Endothelial cell of umbilical vein (primary cell): ENCODE measurements around the gene NTRK2. TPM values are rescaled to one million over a fixed set of nuclear protein-coding genes. Genes with fewer than 3 reads are reported as not detected.

ENCODE experiments used
- BruUV-seq: library from RNA; stranded (reverse); fragments of 400-500 nt; replicated peaks from 2 replicates; lab custom pipeline; 2021; lab: Mats Ljungman, UMichigan
- CTCF ChIA-PET: fragments of 300-600, 350-600 bp; sonication (Branson Sonifier 250); formaldehyde crosslinking; loops from one replicate; lab custom pipeline; 2021; ENCODE audit warnings: antibody characterized with exemption, inconsistent platforms; lab: Charles Lee
- POLR2A ChIA-PET: fragments of 300-600, 350-600 bp; sonication (Branson Sonifier 250); formaldehyde crosslinking; loops from one replicate; lab custom pipeline; 2021; ENCODE audit warnings: antibody characterized with exemption, inconsistent platforms; lab: Charles Lee
- DNase-seq: peaks from one replicate; pipeline ENCODE4 v3.0.0-alpha.2; 2011; ENCODE audit warnings: low read depth, low spot score
- FAIRE-seq: peaks from 2 replicates; lab custom pipeline; 2011; peaks lifted over from hg19 to GRCh38; lab: Jason Lieb, UNC
- H2AFZ ChIP-seq: 2 replicates; pipeline ENCODE4 v1.6.0; 2012; ENCODE audit warnings: low read depth, low read length, control low read depth, inconsistent platforms
- H3K27ac ChIP-seq: 2 replicates; pipeline ENCODE4 v1.5.1; 2011; ENCODE audit warnings: low read depth, mild to moderate bottlenecking, control low read depth, low read length, moderate library complexity; ENCODE audit not compliant: insufficient read depth
- H3K27me3 ChIP-seq, 2 experiments: 2 replicates each; pipeline versions ENCODE4 v1.6.0 to v1.6.1; 2011; ENCODE audit warnings: low read length in 2 of 2, mixed read lengths in 1 of 2; ENCODE audit not compliant: control insufficient read depth in 2 of 2, insufficient read depth in 2 of 2
- H3K36me3 ChIP-seq, 2 experiments: 2 replicates in 1 of 2; 3 replicates in 1 of 2; pipeline ENCODE4 v1.5.1; 2011; ENCODE audit warnings: low read length in 2 of 2, mild to moderate bottlenecking in 1 of 2, moderate library complexity in 1 of 2; ENCODE audit not compliant: control insufficient read depth in 2 of 2, insufficient read depth in 2 of 2; ENCODE audit errors: extremely low read depth in 1 of 2
- H3K4me1 ChIP-seq: 3 replicates; pipeline ENCODE4 v1.5.1; 2011; ENCODE audit warnings: mild to moderate bottlenecking, low read length; ENCODE audit not compliant: control insufficient read depth, insufficient read depth; ENCODE audit errors: extremely low read depth
- H3K4me2 ChIP-seq: 2 replicates; pipeline ENCODE4 v1.6.1; 2011; ENCODE audit warnings: low read length, control low read depth, mixed read lengths; ENCODE audit not compliant: insufficient read depth
- H3K4me3 ChIP-seq, 3 experiments: fragments of 200-600 bp in 1 of 3; sonication (generic), shearing (Covaris generic) in 1 of 3; replicated peaks in 1 of 3; 2 replicates each; pipeline ENCODE4 v1.5.1; 2011 to 2016; ENCODE audit warnings: control low read depth in 3 of 3, low read length in 3 of 3, mild to moderate bottlenecking in 2 of 3, inconsistent platforms in 1 of 3, low read depth in 1 of 3, moderate library complexity in 1 of 3; ENCODE audit not compliant: insufficient read depth in 1 of 3
- H3K79me2 ChIP-seq: 2 replicates; pipeline ENCODE4 v1.6.0; 2012; ENCODE audit warnings: low read length, inconsistent platforms; ENCODE audit not compliant: control insufficient read depth, insufficient read depth
- H3K9ac ChIP-seq: replicated peaks from 2 replicates; pipeline ENCODE3; 2011; ENCODE audit warnings: low read length, control low read depth; ENCODE audit not compliant: insufficient read depth; ENCODE audit errors: extremely low read depth
- H3K9me1 ChIP-seq: replicated peaks from 3 replicates; pipeline ENCODE4 v1.6.0; 2011; ENCODE audit warnings: mild to moderate bottlenecking, low read length; ENCODE audit not compliant: control insufficient read depth, insufficient read depth; ENCODE audit errors: extremely low read depth
- H3K9me3 ChIP-seq: replicated peaks from 2 replicates; pipeline ENCODE4 v1.5.1; 2012; ENCODE audit warnings: low read length, inconsistent platforms; ENCODE audit not compliant: control insufficient read depth, insufficient read depth
- H4K20me1 ChIP-seq: replicated peaks from 2 replicates; pipeline ENCODE3; 2011; ENCODE audit warnings: mild to moderate bottlenecking, low read length; ENCODE audit not compliant: control insufficient read depth, insufficient read depth; ENCODE audit errors: extremely low read depth
- EZH2 ChIP-seq: IDR thresholded peaks from 2 replicates; pipeline ENCODE4 v1.6.1; 2012; ENCODE audit warnings: borderline replicate concordance, low read depth, mild to moderate bottlenecking, moderate library complexity, low read length, inconsistent platforms; ENCODE audit not compliant: severe bottlenecking
- JUN ChIP-seq: IDR thresholded peaks from 2 replicates; pipeline ENCODE4 v1.6.1; 2011; ENCODE audit warnings: borderline replicate concordance, low read depth; ENCODE audit not compliant: insufficient read length, insufficient read depth
- MYC ChIP-seq: IDR thresholded peaks from one replicate; pipeline ENCODE4 v1.6.1; 2011; ENCODE audit warnings: mild to moderate bottlenecking, low read depth, low read length
- POLR2A ChIP-seq: IDR thresholded peaks from 2 replicates; pipeline ENCODE4 v1.6.1; 2012; ENCODE audit warnings: low read depth, mild to moderate bottlenecking, control low read depth, low read length
- POLR2AphosphoS5 ChIP-seq: IDR thresholded peaks from 2 replicates; pipeline ENCODE4 v1.6.1; 2012; ENCODE audit warnings: low read depth, mild to moderate bottlenecking, control low read depth, low read length, moderate library complexity; ENCODE audit not compliant: insufficient read depth
- dilution Hi-C: fragments of 300-500 bp; cut with MboI; formaldehyde crosslinking; loops from one replicate; pipeline ENCODE4 v1.15.0; 2019; ENCODE audit warnings: low sequenced_read_pairs; ENCODE audit not compliant: extremely low pct_ligation_motif_present
- intact Hi-C: fragments of 100-400 bp; cut with micrococcal nuclease; formaldehyde crosslinking; loops from one replicate; pipeline ENCODE4 v1.10.0; 2022
- polyA plus RNA-seq, 4 experiments: library from polyadenylated mRNA; depleted of rRNA in 3 of 4; stranded (reverse) in 3 of 4; unstranded in 1 of 4; fragments of >200 nt; gene quantifications; 2 replicates each; pipeline versions ENCODE4 v1.2.1 to v1.2.3, GENCODE V29; 2011 to 2012; ENCODE audit warnings: missing spikeins in 1 of 4
- total RNA-seq: library from RNA; stranded (reverse); gene quantifications from 2 replicates; pipeline ENCODE4 v1.2.3, GENCODE V29; 2021
- TF ChIP-seq, protein P1 (sequence below): IDR thresholded peaks from 2 replicates; pipeline ENCODE4 v1.6.1; 2011; ENCODE audit not compliant: insufficient read depth, insufficient read length
- TF ChIP-seq, protein P2 (sequence below), 2 donors: IDR thresholded peaks; 1 replicate in 1 of 2; 2 replicates in 1 of 2; pipeline ENCODE4 v1.5.1; 2011; ENCODE audit warnings: low read length in 2 of 2, mild to moderate bottlenecking in 2 of 2, moderate library complexity in 2 of 2, control low read depth in 1 of 2, inconsistent platforms in 1 of 2, low read depth in 1 of 2; ENCODE audit not compliant: insufficient read depth in 1 of 2; ENCODE audit errors: extremely low read depth in 1 of 2

Gene NTRK2
- total and polyA plus RNA-seq, 2 donors (not counting 3 experiments of a cell fraction or from before 2014, with no cell fraction given), result 0.01 to 0.13 TPM

DNA sequence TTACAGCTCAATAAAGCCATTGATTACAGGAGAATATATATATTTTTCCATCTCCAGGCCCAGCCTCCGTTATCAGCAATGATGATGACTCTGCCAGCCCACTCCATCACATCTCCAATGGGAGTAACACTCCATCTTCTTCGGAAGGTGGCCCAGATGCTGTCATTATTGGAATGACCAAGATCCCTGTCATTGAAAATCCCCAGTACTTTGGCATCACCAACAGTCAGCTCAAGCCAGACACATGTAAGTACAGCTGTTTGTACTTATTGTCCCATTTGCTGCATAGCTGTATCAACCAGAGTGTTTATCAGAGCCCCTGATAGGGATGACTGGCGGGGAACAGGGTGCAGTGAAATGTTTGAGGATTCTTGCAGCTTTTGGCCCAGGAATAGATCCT is 197.7 kb downstream of the NTRK2 start:
- H3K9me1 ChIP-seq, result no peaks in the 10 kb centered on the region
- CTCF ChIA-PET, result interaction anchor here (1.6 kb wide), 1 partner anchor 25 kb away, joined by 3 read pairs; no protein-coding TSS in a partner anchor
- no peaks in the 10 kb centered on the region for H3K9me3 ChIP-seq
- no peaks in the 10 kb centered on the region for H3K27me3 ChIP-seq
- dilution Hi-C loops, result no loop called here
- no peaks in the 10 kb centered on the region for H3K79me2 ChIP-seq
- DNase-seq (no peak), FAIRE-seq (no peak)
- H3K4me2 ChIP-seq, result no peak overlapping the region
- H3K27ac ChIP-seq, result no peak overlapping the region
- no peak for TF ChIP-seq POLR2A
- H3K4me3 ChIP-seq, result no peak overlapping the region
- intact Hi-C loops, result no loop called here
- H3K4me1 ChIP-seq, result peaks cover 19% of the 10 kb centered on the region
- H4K20me1 ChIP-seq, result no peaks in the 10 kb centered on the region
- no TSS peak for BruUV-seq
- POLR2A ChIA-PET, result no interaction called here
- H3K9ac ChIP-seq, result no peak overlapping the region
- H3K36me3 ChIP-seq, result no peaks in the 10 kb centered on the region
- H2AFZ ChIP-seq, result no peak overlapping the region

DNA sequence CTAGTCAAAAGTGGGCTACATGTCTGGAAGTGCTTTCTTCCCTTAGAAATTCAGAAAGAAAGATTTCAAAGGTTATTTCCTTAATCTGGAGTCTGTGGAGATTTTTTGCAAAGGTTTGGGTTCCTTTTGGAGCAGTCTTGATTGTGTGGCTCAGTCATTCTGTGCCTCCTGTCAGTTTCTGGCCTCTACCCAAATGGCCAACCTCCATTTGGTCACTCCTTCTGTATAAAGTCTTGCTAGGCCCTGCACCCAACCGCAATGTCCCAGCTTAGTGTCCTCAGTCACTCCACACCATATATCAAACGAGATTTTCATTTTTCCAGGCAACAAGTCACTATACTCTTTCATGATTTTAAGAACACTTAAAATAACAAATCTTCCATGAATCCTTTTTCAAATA is 199.6 kb downstream of the NTRK2 start:
- intact Hi-C loops (no loop called here), dilution Hi-C loops (no loop called here)

More for the DNA sequence above, 199.6 kb downstream of the NTRK2 start:
- peaks cover 4% of the 10 kb centered on the region for H3K4me1 ChIP-seq
- no peaks in the 10 kb centered on the region for H3K36me3 ChIP-seq
- H3K79me2 ChIP-seq, result no peaks in the 10 kb centered on the region
- H2AFZ ChIP-seq, result no peak overlapping the region
- H3K4me3 ChIP-seq, result no peak overlapping the region
- no peak for FAIRE-seq
- DNase-seq, result no peak
- no peak for TF ChIP-seq MYC
- TF ChIP-seq EZH2, result no peak
- TF ChIP-seq POLR2AphosphoS5, result no peak
- TF ChIP-seq POLR2A, result no peak
- TF ChIP-seq, protein P1, sequence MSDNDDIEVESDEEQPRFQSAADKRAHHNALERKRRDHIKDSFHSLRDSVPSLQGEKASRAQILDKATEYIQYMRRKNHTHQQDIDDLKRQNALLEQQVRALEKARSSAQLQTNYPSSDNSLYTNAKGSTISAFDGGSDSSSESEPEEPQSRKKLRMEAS, result no peak
- no peak for TF ChIP-seq JUN
- TF ChIP-seq, protein P2, sequence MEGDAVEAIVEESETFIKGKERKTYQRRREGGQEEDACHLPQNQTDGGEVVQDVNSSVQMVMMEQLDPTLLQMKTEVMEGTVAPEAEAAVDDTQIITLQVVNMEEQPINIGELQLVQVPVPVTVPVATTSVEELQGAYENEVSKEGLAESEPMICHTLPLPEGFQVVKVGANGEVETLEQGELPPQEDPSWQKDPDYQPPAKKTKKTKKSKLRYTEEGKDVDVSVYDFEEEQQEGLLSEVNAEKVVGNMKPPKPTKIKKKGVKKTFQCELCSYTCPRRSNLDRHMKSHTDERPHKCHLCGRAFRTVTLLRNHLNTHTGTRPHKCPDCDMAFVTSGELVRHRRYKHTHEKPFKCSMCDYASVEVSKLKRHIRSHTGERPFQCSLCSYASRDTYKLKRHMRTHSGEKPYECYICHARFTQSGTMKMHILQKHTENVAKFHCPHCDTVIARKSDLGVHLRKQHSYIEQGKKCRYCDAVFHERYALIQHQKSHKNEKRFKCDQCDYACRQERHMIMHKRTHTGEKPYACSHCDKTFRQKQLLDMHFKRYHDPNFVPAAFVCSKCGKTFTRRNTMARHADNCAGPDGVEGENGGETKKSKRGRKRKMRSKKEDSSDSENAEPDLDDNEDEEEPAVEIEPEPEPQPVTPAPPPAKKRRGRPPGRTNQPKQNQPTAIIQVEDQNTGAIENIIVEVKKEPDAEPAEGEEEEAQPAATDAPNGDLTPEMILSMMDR (IDR thresholded peaks at IDR 0.05; ENCODE audit: extremely low read depth in 1 of 2, insufficient read depth in 1 of 2, low read depth in 1 of 2, low read length in 2 of 2), result no peak
- no peak overlapping the region for H3K9ac ChIP-seq
- H4K20me1 ChIP-seq, result no peaks in the 10 kb centered on the region
- ChIA-PET POLR2A (no interaction called here), CTCF (interaction anchor here (1.2 kb wide), 1 partner anchor 171 kb away, joined by 3 read pairs; no protein-coding TSS in a partner anchor)
- H3K9me3 ChIP-seq, result no peaks in the 10 kb centered on the region
- no peak overlapping the region for H3K4me2 ChIP-seq
- H3K9me1 ChIP-seq, result no peaks in the 10 kb centered on the region
- no peak overlapping the region for H3K27ac ChIP-seq
- BruUV-seq, result no TSS peak
- H3K27me3 ChIP-seq, result no peaks in the 10 kb centered on the region
